ENCODE data around the gene CBR3. TPM values are rescaled to one million over a fixed set of nuclear protein-coding genes. Genes with fewer than 3 reads are reported as not detected.
A peak's percentile ranks its signal among the peaks of the same experiment; 100 is the strongest.

Gene CBR3
- total RNA-seq, 1 donor from 2014 or later, result 0.31 TPM

GRCh38 chr21:36122977-36123376 is 11.9 kb upstream of the CBR3 start:
- Mint-ChIP-seq H3K36me3 (no peaks in the 10 kb centered on the region), H3K9me3 (no peaks in the 10 kb centered on the region), H3K27me3 (ENCODE audit: low read depth) (no peaks in the 10 kb centered on the region), H3K4me3 (no peak overlapping the region), H3K4me1 (no peaks in the 10 kb centered on the region), H3K27ac (no peak overlapping the region)
- no peak for DNase-seq (ENCODE audit: low spot score in 2 of 2, unreplicated experiment in 2 of 2)
- peak; percentile 15 for TF ChIP-seq CTCF (IDR thresholded peaks at IDR 0.05; ENCODE audit: unreplicated experiment)

GRCh38 chr21:36124395-36124794 is 10.5 kb upstream of the CBR3 start:
- no peaks in the 10 kb centered on the region for H3K36me3 Mint-ChIP-seq
- H3K4me3 Mint-ChIP-seq, result no peak overlapping the region
- H3K9me3 Mint-ChIP-seq, result no peaks in the 10 kb centered on the region
- no peak overlapping the region for H3K27ac Mint-ChIP-seq
- no peak for TF ChIP-seq CTCF (IDR thresholded peaks at IDR 0.05; ENCODE audit: unreplicated experiment)
- H3K27me3 Mint-ChIP-seq (ENCODE audit: low read depth), result peaks cover 3% of the 10 kb centered on the region
- no peak for DNase-seq (ENCODE audit: low spot score in 2 of 2, unreplicated experiment in 2 of 2)
- no peaks in the 10 kb centered on the region for H3K4me1 Mint-ChIP-seq

GRCh38 chr21:36125512-36126207 is 9.2 kb upstream of the CBR3 start:
- H3K27ac Mint-ChIP-seq, result peak overlapping the region; percentile 21
- peaks cover 4% of the 10 kb centered on the region for H3K4me1 Mint-ChIP-seq
- DNase-seq (ENCODE audit: low spot score in 2 of 2, unreplicated experiment in 2 of 2), result peak in 1 of 2 experiments; percentile 54
- peak; percentile 94 for TF ChIP-seq CTCF (IDR thresholded peaks at IDR 0.05; ENCODE audit: unreplicated experiment)
- H3K36me3 Mint-ChIP-seq, result no peaks in the 10 kb centered on the region
- no peaks in the 10 kb centered on the region for H3K9me3 Mint-ChIP-seq
- H3K4me3 Mint-ChIP-seq, result no peak overlapping the region
- peaks cover 6% of the 10 kb centered on the region for H3K27me3 Mint-ChIP-seq (ENCODE audit: low read depth)

GRCh38 chr21:36126208-36126565 is 8.7 kb upstream of the CBR3 start:
- Mint-ChIP-seq H3K36me3 (no peaks in the 10 kb centered on the region), H3K27me3 (ENCODE audit: low read depth) (peaks cover 10% of the 10 kb centered on the region), H3K27ac (peak overlapping the region; percentile 21), H3K9me3 (no peaks in the 10 kb centered on the region), H3K4me1 (peaks cover 4% of the 10 kb centered on the region), H3K4me3 (no peak overlapping the region)
- DNase-seq (ENCODE audit: low spot score in 2 of 2, unreplicated experiment in 2 of 2), result no peak
- no peak for TF ChIP-seq CTCF (IDR thresholded peaks at IDR 0.05; ENCODE audit: unreplicated experiment)

- TF ChIP-seq CTCF (IDR thresholded peaks at IDR 0.05; ENCODE audit: unreplicated experiment), result no peak
- Mint-ChIP-seq H3K4me1 (peaks cover 4% of the 10 kb centered on the region), H3K36me3 (no peaks in the 10 kb centered on the region), H3K27ac (no peak overlapping the region), H3K9me3 (no peaks in the 10 kb centered on the region), H3K27me3 (ENCODE audit: low read depth) (peaks cover 10% of the 10 kb centered on the region), H3K4me3 (no peak overlapping the region)
- no peak for DNase-seq (ENCODE audit: low spot score in 2 of 2, unreplicated experiment in 2 of 2)
These were observed 8.2 kb upstream of the CBR3 start for GRCh38 chr21:36126621-36127110.
